Measurements from ENCODE around the gene THAP10. TPM values are rescaled to one million over a fixed set of nuclear protein-coding genes. Genes with fewer than 3 reads are reported as not detected.
A peak's percentile ranks its signal among the peaks of the same experiment; 100 is the strongest.

Gene THAP10
- total RNA-seq, 2 experiments from 2014 or later, result not detected

DNA sequence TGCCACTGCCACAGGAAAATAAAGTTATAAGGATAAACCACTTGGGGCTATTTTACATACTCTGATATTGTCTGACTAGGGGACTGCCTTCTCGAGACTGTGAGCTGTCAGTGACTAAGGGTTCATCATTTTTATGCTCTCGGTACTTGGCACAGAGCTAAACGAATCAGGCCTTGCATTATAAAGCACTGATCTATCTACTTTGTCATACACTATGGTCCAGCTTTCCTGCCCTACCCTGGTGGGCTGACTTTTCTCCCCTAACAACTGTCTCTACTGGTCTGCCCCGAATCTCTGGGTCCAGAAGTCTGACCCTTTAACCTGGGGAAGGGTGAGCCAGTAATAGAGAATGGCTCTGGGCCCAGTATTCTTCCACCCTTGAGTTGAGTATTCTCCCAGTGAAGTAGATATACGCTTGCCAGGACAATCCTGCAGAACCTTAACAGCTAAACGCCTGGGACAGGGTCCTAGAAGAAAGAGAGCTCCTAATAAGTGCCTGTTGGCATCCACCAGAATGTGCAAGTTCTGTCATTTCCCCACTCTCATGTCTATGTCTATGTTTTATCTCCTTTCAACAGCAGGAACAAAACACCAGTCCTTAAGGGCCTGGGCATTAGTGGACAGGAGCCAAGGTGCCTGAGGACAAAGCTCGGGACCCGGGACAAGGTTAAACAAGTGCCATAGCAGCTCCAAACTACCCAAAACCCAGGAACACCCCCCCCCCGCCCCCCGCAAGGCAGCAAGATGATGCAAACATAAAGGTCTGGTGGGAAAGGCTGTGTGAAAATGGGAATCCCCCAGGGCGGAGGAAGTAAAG is 39.5 kb downstream of the THAP10 start:
- H3K36me3 Mint-ChIP-seq (ENCODE audit: low read depth), result no peaks in the 10 kb centered on the region
- peak overlapping the region; percentile 72 for H3K4me3 Mint-ChIP-seq
- no peak overlapping the region for H3K27ac Mint-ChIP-seq
- H3K4me1 Mint-ChIP-seq (ENCODE audit: low read depth), result peaks cover 9% of the 10 kb centered on the region
- no peaks in the 10 kb centered on the region for H3K36me3 ChIP-seq (ENCODE audit: insufficient read depth, low read length)
- no peak overlapping the region for H3K27ac ChIP-seq (ENCODE audit: low read depth in 1 of 2, low read length in 2 of 2)
- H3K4me1 ChIP-seq (ENCODE audit: insufficient read depth, low read length), result peaks cover 7% of the 10 kb centered on the region
- ChIA-PET POLR2A (no interaction called here), CTCF (no interaction called here)
- intact Hi-C loops (cut with DNase I, micrococcal nuclease), result no loop called here
- H3K27me3 ChIP-seq (ENCODE audit: control insufficient read depth in 1 of 2, insufficient read depth in 2 of 2, low read length in 2 of 2), result peaks cover 22 to 64% of the 10 kb centered on the region in 2 experiments
- H3K4me3 ChIP-seq (ENCODE audit: low read length), result no peak overlapping the region
- peaks cover 0 to 7% of the 10 kb centered on the region in 2 experiments for H3K9me3 ChIP-seq (ENCODE audit: control insufficient read depth in 1 of 2, insufficient read depth in 1 of 2, low read length in 2 of 2)
- DNase-seq (no peak), ATAC-seq (ENCODE audit: poor library complexity) (no peak)
- TF ChIP-seq, protein P1, sequence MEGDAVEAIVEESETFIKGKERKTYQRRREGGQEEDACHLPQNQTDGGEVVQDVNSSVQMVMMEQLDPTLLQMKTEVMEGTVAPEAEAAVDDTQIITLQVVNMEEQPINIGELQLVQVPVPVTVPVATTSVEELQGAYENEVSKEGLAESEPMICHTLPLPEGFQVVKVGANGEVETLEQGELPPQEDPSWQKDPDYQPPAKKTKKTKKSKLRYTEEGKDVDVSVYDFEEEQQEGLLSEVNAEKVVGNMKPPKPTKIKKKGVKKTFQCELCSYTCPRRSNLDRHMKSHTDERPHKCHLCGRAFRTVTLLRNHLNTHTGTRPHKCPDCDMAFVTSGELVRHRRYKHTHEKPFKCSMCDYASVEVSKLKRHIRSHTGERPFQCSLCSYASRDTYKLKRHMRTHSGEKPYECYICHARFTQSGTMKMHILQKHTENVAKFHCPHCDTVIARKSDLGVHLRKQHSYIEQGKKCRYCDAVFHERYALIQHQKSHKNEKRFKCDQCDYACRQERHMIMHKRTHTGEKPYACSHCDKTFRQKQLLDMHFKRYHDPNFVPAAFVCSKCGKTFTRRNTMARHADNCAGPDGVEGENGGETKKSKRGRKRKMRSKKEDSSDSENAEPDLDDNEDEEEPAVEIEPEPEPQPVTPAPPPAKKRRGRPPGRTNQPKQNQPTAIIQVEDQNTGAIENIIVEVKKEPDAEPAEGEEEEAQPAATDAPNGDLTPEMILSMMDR (IDR thresholded peaks at IDR 0.05), result no peak
- H3K27me3 Mint-ChIP-seq, result peaks cover 81% of the 10 kb centered on the region
- no peaks in the 10 kb centered on the region for H3K9me3 Mint-ChIP-seq

DNA sequence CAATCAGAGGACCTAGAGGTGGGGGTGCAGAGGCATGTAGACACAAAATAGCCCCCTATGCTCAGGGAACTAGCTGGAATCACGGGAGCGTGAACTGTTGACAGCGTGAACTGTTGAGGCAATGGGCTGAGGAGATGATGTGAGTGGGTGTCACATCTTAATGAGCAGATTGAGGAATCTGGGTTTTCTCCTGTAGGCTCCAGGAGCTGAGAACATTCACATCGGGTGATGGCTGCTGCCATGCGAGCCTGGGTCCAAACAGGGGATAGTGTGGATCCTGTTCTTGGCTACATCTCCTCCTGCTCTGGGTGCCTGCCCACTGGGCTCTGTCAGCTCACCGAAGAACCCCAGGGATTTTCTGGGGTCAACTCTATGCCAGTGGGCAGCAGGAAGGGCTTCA is 40.3 kb downstream of the THAP10 start:
- Histone ChIP-seq H3K27me3 (ENCODE audit: control insufficient read depth in 1 of 2, insufficient read depth in 2 of 2, low read length in 2 of 2) (peaks cover 22 to 61% of the 10 kb centered on the region in 2 experiments), H3K4me1 (ENCODE audit: insufficient read depth, low read length) (peaks cover 7% of the 10 kb centered on the region), H3K36me3 (ENCODE audit: insufficient read depth, low read length) (no peaks in the 10 kb centered on the region), H3K27ac (ENCODE audit: low read depth in 1 of 2, low read length in 2 of 2) (no peak overlapping the region), H3K4me3 (ENCODE audit: low read length) (no peak overlapping the region), H3K9me3 (ENCODE audit: control insufficient read depth in 1 of 2, insufficient read depth in 1 of 2, low read length in 2 of 2) (peaks cover 0 to 7% of the 10 kb centered on the region in 2 experiments)
- intact Hi-C loops (cut with DNase I, micrococcal nuclease), result no loop called here
- no peak overlapping the region for H3K27ac Mint-ChIP-seq
- H3K27me3 Mint-ChIP-seq, result peaks cover 76% of the 10 kb centered on the region
- no peaks in the 10 kb centered on the region for H3K9me3 Mint-ChIP-seq
- no peak for DNase-seq
- peak overlapping the region; percentile 31 for H3K4me3 Mint-ChIP-seq
- POLR2A ChIA-PET, result no interaction called here
- ATAC-seq (ENCODE audit: poor library complexity), result no peak
- CTCF ChIA-PET, result no interaction called here
- TF ChIP-seq, protein P1 (IDR thresholded peaks at IDR 0.05), result no peak
- peaks cover 9% of the 10 kb centered on the region for H3K4me1 Mint-ChIP-seq (ENCODE audit: low read depth)
- no peaks in the 10 kb centered on the region for H3K36me3 Mint-ChIP-seq (ENCODE audit: low read depth)

DNA sequence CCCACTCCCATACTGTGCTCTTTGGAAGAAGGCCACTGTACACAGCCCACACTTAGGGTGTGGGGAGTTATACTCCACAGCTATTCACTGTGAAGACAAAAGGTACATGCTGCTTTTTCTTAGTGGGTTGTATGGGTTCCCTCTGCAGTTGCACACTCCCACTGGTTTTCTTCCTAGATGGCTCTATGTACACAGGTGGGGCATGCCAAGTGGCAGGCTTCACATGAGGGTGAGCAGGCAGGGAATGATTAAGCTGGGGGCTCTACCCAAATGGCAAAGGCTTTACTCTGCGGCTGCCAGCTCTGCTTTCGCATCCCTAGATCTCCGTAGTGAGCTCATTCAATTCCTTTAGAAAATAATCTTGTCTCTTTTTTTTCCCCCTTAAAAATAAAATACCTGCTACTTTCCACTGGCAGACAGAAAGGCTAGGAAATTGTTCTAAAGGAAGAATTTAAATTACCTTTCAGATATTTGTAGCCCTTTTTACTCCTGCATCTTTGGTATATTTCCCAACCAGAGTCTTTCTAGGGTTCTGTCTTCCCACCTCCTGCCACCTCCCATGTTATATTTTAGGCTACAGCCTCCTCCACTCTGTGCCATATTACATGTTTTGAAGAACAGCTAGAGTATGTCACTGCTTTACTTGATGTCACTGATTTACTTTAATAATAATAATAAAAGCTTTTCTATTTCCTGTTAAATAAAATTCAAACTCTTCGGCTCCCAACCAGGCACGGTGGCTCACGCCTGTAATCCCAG is 46.5 kb downstream of the THAP10 start:
- ChIA-PET CTCF (no interaction called here), POLR2A (no interaction called here)

More for the DNA sequence above, 46.5 kb downstream of the THAP10 start:
- Histone ChIP-seq H3K4me3 (ENCODE audit: low read length) (no peak overlapping the region), H3K36me3 (ENCODE audit: insufficient read depth, low read length) (no peaks in the 10 kb centered on the region), H3K27me3 (ENCODE audit: control insufficient read depth in 1 of 2, insufficient read depth in 2 of 2, low read length in 2 of 2) (peaks cover 12 to 28% of the 10 kb centered on the region in 2 experiments), H3K27ac (ENCODE audit: low read depth in 1 of 2, low read length in 2 of 2) (no peak overlapping the region), H3K9me3 (ENCODE audit: control insufficient read depth in 1 of 2, insufficient read depth in 1 of 2, low read length in 2 of 2) (no peaks in the 10 kb centered on the region), H3K4me1 (ENCODE audit: insufficient read depth, low read length) (no peaks in the 10 kb centered on the region)
- TF ChIP-seq, protein P1 (IDR thresholded peaks at IDR 0.05), result no peak
- Mint-ChIP-seq H3K4me1 (ENCODE audit: low read depth) (no peaks in the 10 kb centered on the region), H3K36me3 (ENCODE audit: low read depth) (no peaks in the 10 kb centered on the region), H3K9me3 (no peaks in the 10 kb centered on the region), H3K27ac (no peak overlapping the region), H3K27me3 (peaks cover 34% of the 10 kb centered on the region), H3K4me3 (no peak overlapping the region)
- intact Hi-C loops (cut with DNase I, micrococcal nuclease), result no loop called here
- no peak for ATAC-seq (ENCODE audit: poor library complexity)
- no peak for DNase-seq
